ENCODE data around the gene MRPS34.

MRPS34 gene

GRCh38 chr16:1743376-1744337, 29.3 kb downstream of the MRPS34 start:
- H3K4me1 Mint-ChIP-seq: no peaks in the 10 kb centered on the region
- DNase-seq: no peak
- H3K27me3 Mint-ChIP-seq (ENCODE audit: low read depth, poor library complexity): no peaks in the 10 kb centered on the region

GRCh38 chr16:1741553-1742165, 31.3 kb downstream of the MRPS34 start:
- peaks cover 6% of the 10 kb centered on the region for H3K36me3 Mint-ChIP-seq (ENCODE audit: low read depth)
- H3K27ac Mint-ChIP-seq: no peak overlapping the region
- H3K4me3 Mint-ChIP-seq: no peak overlapping the region

More at GRCh38 chr16:1743376-1744337, 29.3 kb downstream of the MRPS34 start:
- no peak overlapping the region for H3K4me3 Mint-ChIP-seq
- TF ChIP-seq CTCF (IDR thresholded peaks at IDR 0.05): no peak
- peaks cover 7% of the 10 kb centered on the region for H3K36me3 Mint-ChIP-seq (ENCODE audit: low read depth)
- H3K27ac Mint-ChIP-seq: no peak overlapping the region
- H3K9me3 Mint-ChIP-seq: no peaks in the 10 kb centered on the region

GRCh38 chr16:1740781-1741490, 32.0 kb downstream of the MRPS34 start:
- no peaks in the 10 kb centered on the region for H3K4me1 Mint-ChIP-seq
- H3K27me3 Mint-ChIP-seq (ENCODE audit: low read depth, poor library complexity): no peaks in the 10 kb centered on the region
- DNase-seq: no peak
- no peak overlapping the region for H3K4me3 Mint-ChIP-seq
- TF ChIP-seq CTCF (IDR thresholded peaks at IDR 0.05): no peak
- no peaks in the 10 kb centered on the region for H3K9me3 Mint-ChIP-seq
- H3K27ac Mint-ChIP-seq: no peak overlapping the region
- H3K36me3 Mint-ChIP-seq (ENCODE audit: low read depth): peaks cover 6% of the 10 kb centered on the region

More at GRCh38 chr16:1741553-1742165, 31.3 kb downstream of the MRPS34 start:
- Mint-ChIP-seq H3K9me3 (no peaks in the 10 kb centered on the region), H3K4me1 (no peaks in the 10 kb centered on the region), H3K27me3 (ENCODE audit: low read depth, poor library complexity) (no peaks in the 10 kb centered on the region)
- TF ChIP-seq CTCF (IDR thresholded peaks at IDR 0.05): no peak
- no peak for DNase-seq

DNA sequence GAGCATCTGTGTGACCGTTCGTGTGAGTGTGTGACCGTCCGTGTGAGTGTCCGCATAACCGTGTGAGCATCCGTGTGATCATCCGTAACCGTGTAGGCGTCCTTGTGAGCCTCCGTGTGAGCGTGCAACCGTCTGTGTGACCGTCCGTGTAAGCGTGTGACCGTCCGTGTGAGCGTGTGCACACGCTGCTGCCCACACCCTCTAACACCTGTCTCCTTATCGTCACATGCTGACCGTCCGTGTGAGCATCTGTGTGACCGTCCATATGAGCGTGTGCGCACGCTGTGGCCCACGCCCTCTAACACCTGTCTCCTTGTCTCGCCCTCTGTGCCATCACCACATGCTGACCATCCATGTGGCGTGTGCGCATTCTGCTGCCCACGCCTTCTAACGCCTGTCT, 32.7 kb downstream of the MRPS34 start:
- no peak overlapping the region for H3K4me3 Mint-ChIP-seq
- no peak overlapping the region for H3K27ac Mint-ChIP-seq
- no peaks in the 10 kb centered on the region for H3K27me3 Mint-ChIP-seq (ENCODE audit: low read depth, poor library complexity)
- DNase-seq: no peak
- no peaks in the 10 kb centered on the region for H3K9me3 Mint-ChIP-seq
- no peak for TF ChIP-seq CTCF (IDR thresholded peaks at IDR 0.05)
- peaks cover 6% of the 10 kb centered on the region for H3K36me3 Mint-ChIP-seq (ENCODE audit: low read depth)
- no peaks in the 10 kb centered on the region for H3K4me1 Mint-ChIP-seq

DNA sequence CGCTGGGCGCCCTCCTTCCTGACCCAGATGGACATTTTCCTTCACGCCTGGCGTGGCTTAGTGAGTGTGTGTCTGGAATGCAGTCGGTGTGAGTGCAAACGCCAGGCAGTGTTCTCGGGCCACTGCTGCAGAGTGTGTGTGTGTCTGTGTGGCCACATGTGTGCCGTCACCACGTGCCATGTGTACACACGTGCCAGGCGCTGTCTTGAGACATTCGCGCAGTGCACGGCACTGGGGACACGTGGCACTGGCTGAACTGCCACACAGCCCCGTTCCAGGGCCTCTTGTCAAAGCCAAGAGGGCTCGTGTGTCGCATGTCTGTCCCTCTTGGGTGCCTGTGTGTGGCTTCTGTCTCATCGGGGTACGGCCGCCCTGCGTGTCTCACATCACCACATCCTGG, 38.1 kb downstream of the MRPS34 start:
- Mint-ChIP-seq H3K4me3 (no peak overlapping the region), H3K36me3 (ENCODE audit: low read depth) (peaks cover 6% of the 10 kb centered on the region), H3K4me1 (no peaks in the 10 kb centered on the region), H3K27me3 (ENCODE audit: low read depth, poor library complexity) (peaks cover 3% of the 10 kb centered on the region), H3K9me3 (no peaks in the 10 kb centered on the region), H3K27ac (no peak overlapping the region)
- DNase-seq: no peak
- TF ChIP-seq CTCF (IDR thresholded peaks at IDR 0.05): no peak
